Posterior vena cava (tissue), 2 donors: ENCODE measurements around the gene C1QTNF3. TPM values are rescaled to one million over a fixed set of nuclear protein-coding genes. Genes with fewer than 3 reads are reported as not detected.

ENCODE experiments used
- DNase-seq: peaks from one replicate; pipeline ENCODE4 v3.0.0-alpha.2; 2020; ENCODE audit warnings: low spot score
- intact Hi-C, 2 donors: fragments of 100-400 bp; cut with DNase I; formaldehyde crosslinking; loops; one replicate each; pipeline versions ENCODE4 v1.14.1 to v1.14.2; 2022 to 2023
- total RNA-seq, 2 donors: library from RNA; stranded (reverse); fragmentation: NEBNext Ultra II Directional; extraction: Animal tissue kit (Norgen Biotek cat#: 25700); gene quantifications; one replicate each; pipeline ENCODE4 v1.2.1, GENCODE V29; 2021
- donor health status: DM: yes; HTN: yes; CAD: no.
- donor health status: DM: yes; HTN: yes; CAD: no.

The C1QTNF3 gene
- total RNA-seq, 2 donors from 2014 or later = 11.9 to 31.3 TPM

DNA sequence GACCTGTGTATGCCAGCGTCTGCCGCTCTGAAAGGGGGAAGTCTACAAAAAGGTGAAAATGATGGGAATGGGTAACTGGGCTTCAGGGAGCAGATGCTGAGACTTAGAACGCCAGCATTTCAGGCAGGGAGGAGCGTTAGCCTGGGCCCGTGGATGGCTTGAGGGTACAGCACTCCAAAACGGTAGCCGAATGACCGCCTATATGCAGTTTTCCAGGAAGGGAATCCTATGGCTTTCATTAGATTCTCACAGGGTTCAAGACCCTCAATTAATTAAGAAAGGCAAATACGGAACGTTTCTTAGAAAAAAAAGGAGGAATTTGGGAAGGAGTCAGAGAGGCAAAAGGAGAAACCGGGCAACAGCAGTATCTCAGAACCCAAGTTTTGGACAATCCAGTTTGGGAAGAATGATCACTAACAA lies 35.8 kb downstream of the C1QTNF3 start:
- intact Hi-C loops = loop anchor here in 1 of 2 donors (10.0 kb wide), 2 partner anchors 458 to 538 kb away; no protein-coding TSS in a partner anchor
- DNase-seq = no peak

DNA sequence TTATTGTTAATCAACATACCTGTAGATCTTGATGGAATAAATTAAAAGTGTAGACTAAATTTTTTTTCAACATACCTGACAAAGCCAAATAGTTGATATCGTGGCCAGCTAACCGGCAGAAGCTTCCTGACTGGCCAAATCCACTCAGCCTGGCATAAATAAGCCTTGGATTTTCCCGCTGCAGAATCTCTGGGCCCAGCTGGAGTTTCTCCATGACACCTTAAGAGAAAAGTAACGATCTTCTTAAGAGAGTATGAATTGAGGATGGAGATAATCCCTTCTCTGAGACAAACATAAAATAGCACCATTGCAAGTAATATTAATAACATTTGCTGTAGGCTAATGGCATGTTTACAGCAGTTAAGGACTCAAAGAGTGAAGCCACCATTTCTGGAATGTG lies 37.3 kb downstream of the C1QTNF3 start:
- intact Hi-C loops = loop anchor here in 1 of 2 donors (10.0 kb wide), 2 partner anchors 459 to 539 kb away; no protein-coding TSS in a partner anchor
- DNase-seq = no peak

DNA sequence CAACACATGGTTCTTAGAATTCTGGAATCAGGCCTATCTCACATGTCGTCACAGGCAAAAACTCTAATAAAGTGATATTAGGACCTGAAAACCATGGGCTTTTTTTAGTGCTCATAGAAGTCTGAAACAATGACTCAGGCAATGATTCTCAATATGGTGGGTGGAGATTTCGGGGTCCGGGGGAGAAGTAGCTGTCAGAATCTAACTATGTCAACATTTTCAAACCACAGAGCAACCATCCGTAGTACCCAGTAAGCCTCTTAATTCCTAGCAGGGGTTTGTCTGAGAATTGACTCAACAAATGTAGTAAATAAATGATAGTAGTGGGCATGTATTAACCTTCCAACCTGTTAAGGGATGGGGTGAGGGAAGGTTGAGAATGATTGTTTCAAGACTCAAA lies 37.8 kb downstream of the C1QTNF3 start:
- intact Hi-C loops = loop anchor here in 1 of 2 donors (10.0 kb wide), 2 partner anchors 460 to 540 kb away; no protein-coding TSS in a partner anchor
- DNase-seq = no peak

DNA sequence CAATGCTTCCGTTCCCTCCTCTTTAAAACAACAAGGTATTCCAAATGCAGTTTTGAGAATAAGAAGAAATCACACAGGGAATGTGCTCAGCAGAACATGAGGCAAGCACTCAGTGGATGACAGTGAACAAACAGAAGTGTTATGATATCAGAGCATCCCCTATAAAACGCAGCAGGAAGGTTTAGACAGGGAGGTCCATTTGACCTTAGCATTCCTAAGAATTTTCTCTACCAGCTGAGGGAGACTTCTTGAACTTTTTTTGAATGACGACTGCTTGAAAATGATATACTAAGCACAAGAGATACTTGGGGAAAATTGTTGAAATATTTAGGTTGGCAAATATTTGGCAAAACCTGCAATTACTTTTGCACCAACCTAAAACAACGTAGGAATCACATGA lies 39.1 kb downstream of the C1QTNF3 start:
- intact Hi-C loops = loop anchor here in 1 of 2 donors (10.0 kb wide), 2 partner anchors 461 to 541 kb away; no protein-coding TSS in a partner anchor

DNA sequence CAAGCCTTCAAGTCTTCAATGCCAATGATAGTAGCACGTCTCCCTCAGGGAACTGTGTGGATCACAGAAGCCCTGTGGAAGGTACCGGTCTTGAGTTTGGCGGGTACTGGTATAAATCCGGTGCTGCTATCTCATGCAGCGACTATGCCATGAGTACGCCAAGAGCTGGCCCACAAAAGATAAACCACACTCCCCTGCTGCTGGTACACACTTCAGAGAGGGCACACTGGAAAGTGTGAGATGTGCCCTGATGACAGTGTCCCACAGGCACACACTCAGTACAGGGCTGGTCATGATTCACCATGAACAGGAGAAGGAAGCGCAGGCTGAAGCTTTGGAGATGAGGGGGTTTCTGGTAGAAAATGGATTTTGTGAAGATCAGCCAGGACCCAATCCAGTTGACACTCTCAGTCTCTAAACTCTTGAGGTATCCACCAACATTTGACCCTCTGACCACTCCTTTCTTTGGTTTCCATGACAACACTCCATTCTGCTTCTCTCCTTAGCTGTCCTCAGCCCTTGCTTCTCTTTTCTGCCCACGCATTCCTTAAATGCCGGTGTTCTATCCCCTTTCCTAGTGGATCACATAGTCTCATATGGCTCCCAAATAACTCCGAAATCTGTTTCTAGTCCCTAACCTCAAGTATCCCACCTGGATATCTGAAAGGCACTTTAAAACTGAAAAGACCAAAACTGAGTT lies 40.2 kb downstream of the C1QTNF3 start:
- intact Hi-C loops = loop anchor here in 1 of 2 donors (10.0 kb wide), 2 partner anchors 462 to 542 kb away; no protein-coding TSS in a partner anchor

More for the DNA sequence above, 39.1 kb downstream of the C1QTNF3 start:
- no peak for DNase-seq

DNA sequence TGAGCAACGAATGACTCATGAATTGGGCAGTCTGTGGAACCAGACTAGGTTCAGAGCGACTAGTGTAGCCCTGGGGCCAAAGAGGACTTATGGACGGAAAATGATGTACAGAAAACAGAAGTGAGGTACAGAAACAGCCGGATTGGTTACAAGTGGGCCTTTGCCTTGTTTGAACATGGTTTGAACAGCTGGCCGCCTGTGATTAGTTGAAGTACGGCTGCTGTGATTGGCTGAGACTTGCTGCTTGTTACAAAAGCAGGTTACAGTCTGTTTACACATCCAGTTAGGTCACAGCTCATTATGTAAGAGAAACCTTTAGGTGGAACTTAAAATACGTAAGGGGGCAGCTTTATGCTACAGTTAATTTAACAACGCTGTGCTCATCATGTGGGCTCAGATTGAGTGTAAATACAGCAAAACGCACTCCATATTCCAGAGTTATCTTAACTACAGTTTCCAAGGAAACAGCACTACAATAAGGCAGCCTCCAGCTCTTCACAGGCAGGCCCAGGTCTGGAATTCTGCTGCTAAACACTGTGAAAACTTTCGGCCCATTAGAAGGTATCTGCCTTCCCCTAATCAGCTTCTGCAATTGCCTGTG lies 41.7 kb downstream of the C1QTNF3 start:
- DNase-seq = no peak
- intact Hi-C loops = loop anchor here in 1 of 2 donors (10.0 kb wide), 2 partner anchors 463 to 543 kb away; no protein-coding TSS in a partner anchor

More for the DNA sequence above, 40.2 kb downstream of the C1QTNF3 start:
- DNase-seq = no peak

DNA sequence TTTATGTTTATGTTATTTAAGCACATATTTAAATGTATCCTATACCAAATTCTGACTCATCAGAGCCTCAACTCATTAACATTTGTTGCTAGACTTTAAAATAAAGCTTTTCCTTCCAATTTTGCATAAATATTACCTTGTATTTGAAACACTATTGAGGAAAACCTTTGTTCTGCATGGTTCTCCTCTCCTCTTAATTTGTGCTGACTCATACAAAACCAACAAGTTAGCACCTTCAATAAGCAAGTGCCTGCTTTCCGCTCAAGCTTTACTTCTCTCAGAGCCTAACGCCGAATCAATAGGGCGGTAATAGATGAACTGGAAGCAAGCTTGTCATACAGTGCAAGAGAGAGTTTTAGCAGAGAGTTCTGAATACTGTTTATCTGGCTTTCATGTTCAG lies 43.0 kb downstream of the C1QTNF3 start:
- DNase-seq = no peak
- intact Hi-C loops = loop anchor here in 1 of 2 donors (10.0 kb wide), 2 partner anchors 465 to 545 kb away; no protein-coding TSS in a partner anchor

DNA sequence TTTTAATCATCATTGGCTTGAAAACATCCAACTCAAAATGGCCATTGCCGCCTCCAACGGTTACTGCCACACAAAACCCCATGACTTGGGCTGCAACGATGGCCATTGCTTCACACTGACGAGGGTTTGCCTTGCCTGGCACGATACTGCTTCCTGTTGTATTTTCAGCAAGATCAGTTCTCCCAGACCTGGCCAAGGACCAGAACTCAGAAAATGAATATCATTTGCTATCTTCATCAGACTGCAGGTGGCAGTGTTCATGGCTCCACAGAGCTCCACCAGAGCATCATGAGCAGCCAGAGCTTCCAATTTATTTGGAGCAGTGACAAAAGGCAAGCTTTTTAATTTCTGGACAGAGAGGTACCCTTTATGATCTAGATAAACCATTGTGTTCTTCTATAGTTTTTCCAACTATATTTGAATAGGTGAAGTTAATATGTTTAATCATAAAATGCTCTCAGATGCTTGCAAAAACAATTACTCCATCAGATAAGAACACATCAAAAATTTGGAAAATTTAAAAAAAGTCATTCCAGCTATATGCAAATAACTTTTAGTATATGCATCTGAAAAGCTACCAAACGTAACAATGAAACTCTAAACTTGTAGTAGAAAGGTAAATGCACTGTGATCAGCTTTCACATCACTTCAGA lies 45.6 kb downstream of the C1QTNF3 start:
- intact Hi-C loops = no loop called here
- DNase-seq = peak; percentile 89

DNA sequence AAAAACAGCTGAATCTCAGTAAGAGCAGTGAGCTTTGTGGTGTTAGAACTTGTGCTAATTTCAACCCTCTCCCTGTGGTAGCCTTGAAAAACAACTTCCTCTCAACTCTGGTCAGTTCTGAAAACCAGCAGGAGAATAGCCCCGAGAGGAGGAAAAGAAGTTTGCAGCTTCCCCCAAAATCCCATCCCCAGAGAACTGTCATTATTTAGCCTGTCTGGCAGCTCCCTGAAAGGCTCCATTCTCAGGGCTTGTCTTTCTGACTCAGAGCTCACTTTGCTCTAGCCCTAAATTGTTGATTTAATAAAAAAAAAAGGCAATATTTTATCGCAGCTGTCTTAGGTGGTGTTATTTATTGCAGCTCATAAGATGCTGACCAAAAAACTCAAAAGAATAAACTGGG lies 47.1 kb downstream of the C1QTNF3 start:
- intact Hi-C loops = no loop called here
- no peak for DNase-seq

DNA sequence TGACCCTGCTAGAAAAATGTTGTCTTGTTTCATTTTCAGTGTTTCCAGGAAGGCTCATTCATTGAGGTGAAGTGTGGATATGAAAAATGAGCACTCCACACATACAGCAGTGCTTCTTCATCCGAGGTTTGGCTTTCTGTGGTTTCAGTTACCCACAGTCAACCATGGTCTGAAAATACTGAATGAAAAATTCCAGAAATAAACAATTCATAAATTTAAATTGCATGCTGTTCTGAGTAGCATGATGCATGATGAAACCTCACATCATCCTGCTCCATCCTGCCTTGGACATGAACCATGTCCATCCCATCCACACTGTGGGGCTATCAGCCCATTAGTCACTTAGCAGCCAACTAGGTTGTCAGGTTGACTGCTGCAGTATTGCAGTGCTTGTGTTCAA lies 48.2 kb downstream of the C1QTNF3 start:
- DNase-seq = no peak
- intact Hi-C loops = no loop called here

DNA sequence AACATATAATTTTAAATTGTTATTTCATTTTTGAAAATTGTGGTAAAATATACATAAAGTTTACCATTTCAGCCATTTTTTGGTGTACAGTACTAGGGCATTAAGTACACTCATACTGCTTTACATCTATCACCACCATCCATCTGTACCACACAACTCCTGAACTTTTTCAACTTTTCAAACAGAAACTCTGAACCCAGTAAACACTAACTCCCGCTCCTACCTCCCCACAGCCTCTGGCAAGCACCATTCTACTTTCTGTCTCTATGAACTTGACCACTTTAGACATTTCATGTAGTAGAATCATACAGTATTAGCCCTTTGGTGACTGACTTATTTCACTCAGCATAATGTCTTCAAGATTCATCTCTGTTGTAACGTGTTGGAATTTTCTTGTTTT lies 50.1 kb downstream of the C1QTNF3 start:
- intact Hi-C loops = no loop called here
- no peak for DNase-seq

DNA sequence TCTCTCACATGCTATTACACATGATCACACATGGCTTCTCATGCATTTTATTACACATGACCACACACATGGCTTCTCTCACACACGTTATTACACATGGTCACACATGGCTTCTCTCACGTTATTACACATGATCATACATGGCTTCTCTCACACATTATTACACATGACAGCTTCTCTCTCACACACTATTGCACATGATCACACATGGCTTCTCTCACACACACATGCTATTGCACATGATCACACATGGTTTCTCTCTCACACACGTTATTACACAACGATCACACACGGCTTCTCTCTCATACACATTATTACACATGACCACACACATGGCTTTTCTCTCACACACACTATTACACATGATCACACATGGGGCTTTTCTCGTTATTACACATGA lies 57.6 kb downstream of the C1QTNF3 start:
- intact Hi-C loops = no loop called here

DNA sequence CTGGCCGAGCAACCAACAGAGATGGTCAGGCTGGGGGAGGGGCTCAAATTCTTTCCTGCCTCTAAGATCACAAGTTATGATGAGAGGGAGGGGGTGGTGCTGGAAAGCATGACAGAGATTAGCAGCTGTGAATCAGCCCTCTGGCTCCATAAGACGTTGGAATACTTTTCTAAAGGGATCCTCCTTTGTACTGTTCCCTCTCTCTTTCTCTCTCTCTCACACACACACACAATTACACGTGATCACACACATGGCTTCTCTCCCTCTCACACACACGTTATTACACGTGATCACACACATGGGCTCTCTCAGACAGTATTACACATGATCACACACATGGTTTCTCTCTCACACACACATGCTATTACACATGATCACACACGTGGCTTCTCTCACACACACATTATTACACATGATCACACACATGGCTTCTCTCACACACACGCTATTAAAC lies 58.3 kb downstream of the C1QTNF3 start, which contains the start of gene SLC45A2:
Gene SLC45A2 (minus strand): TSS at position 23 of the 454 bp plus-strand sequence. CDS start 110 bp downstream, outside the sequence.
- intact Hi-C loops = no loop called here
- DNase-seq = no peak

More for the DNA sequence above, 57.6 kb downstream of the C1QTNF3 start:
- no peak for DNase-seq

DNA sequence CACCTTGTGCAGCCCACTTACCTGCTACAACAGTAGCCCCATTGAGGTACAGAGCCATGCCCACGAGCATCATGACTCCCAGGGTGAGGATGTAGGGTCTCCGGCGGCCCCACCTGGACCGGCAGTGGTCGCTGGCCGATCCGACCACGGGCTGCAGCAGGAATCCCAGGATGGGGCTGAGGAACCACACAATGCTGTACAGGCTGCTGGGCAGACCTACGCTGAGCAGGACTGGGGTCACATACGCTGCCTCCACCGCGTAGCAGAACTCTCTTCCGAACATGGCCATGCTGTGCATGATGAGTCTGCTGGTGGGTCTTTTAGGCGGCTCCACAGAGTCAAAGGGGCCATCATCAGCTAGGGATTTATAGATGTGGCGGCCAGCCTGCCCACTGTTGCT lies 58.8 kb downstream of the C1QTNF3 start:
- no peak for DNase-seq
- intact Hi-C loops = no loop called here

DNA sequence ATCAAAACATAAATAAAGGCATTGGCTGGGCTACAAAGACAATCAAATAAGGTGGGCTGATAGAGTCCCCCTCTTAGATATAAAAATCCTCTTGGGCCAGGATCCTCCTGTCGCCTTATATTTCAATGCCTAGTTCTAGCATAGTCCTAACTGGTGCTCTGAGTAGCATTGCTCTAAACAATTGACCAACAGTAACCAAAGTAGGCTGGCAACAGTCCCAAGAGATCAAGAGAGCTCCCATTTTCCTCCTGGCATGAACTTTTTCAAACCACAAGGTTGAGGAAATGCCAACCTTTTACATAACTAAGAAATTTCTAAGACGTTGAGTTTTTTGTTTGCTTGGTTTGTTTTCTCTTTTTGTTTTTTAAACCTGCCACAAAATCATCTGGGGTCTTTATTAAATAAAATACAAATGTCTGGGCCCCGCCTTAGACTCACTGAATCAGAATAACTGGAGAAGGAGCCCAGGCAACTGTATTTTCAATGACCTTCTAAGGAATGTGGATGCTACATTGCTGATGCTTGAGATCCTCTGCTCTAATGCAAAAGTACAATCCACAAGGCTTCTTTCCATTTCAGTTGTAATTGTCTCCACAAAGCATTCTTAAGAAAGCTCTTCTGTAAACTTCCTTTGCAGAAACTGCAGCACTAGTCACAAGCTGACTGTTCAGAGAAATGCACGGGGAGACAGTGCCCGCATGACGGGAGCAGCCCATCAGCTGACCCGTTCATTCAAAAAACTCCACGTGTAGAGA lies 61.4 kb downstream of the C1QTNF3 start:
- intact Hi-C loops = no loop called here

DNA sequence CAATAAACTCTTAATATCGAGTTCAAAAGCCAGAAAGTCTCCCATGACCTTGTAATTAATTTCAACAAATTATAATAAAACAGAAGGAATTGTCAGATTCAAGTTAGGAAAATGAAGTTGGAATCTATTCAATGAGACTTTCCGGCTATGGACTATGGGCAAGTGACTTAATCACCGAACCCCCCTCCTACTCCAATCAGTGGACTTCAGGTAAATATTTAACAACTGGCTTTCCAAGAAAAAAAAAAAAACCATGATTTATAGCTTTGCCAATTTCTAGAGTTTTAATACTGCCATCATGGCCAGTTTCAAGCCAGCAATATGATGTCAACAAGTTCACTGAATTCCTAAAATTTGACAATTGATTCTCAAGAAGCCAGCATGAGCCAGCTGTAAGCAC lies 63.0 kb downstream of the C1QTNF3 start:
- DNase-seq = no peak
- intact Hi-C loops = no loop called here

More for the DNA sequence above, 61.4 kb downstream of the C1QTNF3 start:
- DNase-seq = no peak

DNA sequence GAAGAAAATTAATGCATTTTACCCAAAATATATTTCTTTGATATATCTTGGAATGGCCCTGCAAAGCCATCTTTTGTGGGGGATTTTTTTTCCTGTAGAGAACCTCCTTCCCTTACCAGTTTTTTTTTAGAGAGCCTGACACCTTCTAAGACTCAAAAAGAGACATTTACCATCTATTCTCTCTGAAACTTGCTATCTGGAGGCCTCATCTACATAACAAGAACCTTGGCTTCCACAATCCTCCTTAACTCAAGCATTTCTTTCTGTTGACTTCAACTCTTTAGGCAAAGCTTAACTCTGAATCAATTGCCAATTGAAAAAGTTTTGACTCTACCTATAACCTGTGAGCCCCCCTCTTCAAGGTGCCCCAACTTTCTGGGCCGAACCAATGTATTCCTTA lies 64.7 kb downstream of the C1QTNF3 start:
- intact Hi-C loops = no loop called here

DNA sequence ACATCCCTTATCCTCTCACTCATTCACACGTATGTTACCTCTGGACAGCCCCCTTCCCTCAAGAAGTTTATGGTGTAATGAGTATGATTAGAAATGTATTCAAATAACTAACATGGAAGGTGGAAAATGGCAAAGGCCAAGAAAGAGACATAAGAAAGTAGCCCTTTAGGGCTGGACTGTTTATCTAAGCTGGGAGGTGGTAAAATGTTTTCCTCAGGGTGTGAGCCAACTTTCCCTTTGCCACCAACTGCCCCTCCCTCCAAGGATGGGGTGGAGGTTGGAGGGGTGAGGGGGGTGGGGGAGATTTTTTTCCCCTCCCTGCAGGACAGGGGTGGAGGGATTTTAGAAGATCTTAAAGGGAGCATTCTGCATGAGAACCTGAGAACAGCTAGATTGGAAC lies 66.7 kb downstream of the C1QTNF3 start:
- intact Hi-C loops = no loop called here
- DNase-seq = no peak

More for the DNA sequence above, 64.7 kb downstream of the C1QTNF3 start:
- no peak for DNase-seq

DNA sequence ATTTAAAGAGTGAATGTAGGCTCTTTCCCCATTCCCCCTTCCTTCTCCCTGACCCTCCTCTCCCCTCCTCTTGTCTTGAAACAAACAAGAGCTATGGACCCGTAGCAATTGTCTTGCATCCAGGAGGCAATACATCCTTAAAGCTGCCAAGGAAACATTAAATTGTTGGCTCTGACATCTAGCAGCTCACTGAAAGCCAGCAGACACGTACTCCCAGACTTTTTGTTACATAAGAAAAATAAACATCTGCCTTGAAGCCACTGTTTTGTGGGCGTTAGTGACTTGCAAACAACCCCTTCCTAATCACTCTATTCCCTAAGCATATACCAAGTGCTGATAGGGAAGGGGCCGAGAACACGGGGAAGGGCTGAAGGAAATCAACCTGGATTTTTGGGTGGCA lies 67.2 kb downstream of the C1QTNF3 start:
- DNase-seq = no peak
- intact Hi-C loops = no loop called here
